ENCODE results near the gene NRXN3.

NRXN3 gene

DNA sequence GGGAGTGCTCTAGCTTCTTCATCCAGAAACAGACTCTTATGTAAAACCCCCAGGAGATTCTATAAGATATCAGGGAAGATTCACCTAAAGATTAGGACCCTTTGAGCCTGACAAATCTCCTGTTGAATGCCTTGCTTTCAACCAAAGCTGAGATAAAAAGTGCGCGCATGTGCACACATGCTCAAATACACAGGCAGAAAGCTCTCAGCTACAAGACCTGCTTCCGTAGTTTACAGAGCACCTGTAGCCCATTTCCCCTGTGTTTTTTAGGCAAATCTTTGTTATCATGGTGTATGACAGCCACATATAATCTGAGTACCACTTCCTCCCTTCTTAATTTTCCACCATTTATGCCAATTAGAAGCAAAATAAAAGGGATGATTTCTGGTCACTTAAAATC lies 866.9 kb downstream of the NRXN3 start:
- DNase-seq = no peak

DNA sequence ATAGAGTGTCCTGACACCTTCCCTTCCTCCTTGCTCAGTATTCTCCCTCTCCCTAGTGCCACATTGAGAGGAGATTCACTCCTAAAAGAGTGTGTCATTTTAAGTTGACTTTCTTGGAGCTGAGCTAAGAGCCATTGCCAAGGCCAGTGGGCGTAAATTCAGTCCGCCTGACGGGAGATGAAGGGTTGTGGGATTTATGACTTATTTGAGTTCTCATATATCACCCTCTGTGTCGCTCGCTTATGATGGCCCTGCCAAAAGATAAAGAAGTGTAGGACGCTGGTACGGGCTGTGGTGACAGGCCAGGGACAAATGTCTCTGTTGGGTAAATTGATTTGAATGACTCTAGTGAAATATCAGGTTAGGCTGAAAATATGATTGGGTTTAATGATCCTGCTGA lies 867.4 kb downstream of the NRXN3 start:
- DNase-seq = no peak

DNA sequence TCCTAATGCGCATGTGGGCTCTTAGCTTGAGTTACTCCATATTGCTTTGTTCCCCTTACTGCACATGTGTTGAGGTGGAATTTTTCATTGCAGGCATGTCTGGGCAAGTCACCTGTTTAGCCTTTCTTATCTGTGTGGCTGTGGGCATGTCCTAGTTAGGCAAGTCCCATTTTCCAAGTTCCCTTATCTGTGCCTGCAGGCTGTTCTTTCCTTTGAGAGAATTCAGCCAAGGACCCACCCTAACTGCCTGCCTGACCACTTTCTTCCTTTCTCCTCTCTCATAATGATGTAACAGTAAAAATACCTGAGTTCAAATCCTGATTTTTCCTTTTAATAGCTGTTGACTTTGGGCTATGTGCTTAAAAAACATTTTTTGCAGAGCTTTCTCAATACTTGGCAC lies 870.6 kb downstream of the NRXN3 start:
- DNase-seq = no peak

DNA sequence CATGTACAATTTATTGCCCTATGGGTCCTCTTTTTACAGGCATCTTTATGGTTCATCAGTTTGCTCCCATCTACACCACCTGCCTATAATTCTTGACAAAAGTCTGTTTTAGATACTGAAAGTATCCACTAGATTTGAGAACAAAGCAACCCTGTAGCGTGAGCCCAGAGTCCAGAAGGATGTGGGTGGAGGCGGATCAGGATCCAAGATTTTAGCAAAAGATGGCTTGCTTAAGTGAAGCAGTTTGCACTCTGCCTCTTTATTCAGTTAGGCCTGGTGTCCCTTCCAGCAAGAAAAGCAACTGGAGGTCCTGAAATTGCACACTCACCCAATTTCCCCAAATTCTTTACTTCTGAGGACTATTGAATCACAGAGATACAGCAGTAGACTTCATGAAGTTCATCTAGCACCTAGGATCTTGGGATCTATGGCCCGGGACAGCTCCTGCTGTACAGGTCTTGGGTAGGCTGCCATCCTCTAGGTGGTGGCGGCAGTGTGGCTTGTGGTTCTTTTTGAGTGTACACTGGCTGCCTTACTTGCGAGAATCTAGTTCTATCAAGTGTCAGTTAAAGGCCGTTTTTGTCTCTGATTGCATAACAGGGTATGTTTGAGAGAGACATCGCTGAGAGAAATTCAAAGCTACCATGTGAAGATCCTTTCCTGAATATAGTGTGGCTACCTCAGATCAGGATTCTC lies 873.2 kb downstream of the NRXN3 start:
- no peak for DNase-seq

DNA sequence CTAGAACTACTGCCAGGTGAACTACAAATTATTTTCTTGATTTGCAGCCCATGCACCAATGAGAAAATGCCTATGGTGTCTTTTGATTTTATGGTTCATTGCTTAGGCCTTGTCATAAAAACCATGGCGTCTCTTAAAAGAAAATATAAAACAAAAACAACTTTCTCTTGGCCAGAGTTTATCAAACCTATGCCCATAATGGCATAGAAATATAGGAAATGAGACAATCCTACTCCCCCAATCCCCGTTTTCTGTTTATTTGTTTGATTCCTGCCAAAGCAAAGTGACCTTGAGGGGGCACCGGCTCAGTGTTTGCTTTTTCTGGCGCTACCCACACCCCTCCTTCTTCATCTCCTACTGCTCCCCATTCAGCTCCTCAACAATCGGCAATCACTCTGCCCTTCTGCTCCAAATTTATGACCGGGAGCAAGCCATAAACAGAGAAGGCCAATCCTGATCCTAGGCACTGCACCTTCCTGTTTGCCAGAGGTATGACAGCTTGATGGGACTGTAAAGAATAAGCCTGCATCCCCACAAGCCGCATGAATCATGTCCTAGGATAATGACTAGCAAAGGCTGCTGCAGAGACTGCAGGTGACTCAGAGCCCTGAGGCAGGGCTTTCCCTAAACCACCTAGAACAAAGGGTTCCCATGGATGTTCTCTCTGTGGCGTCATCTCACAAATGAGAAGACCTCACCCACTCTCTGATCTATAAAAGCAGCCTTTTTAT lies 874.9 kb downstream of the NRXN3 start:
- no peak for DNase-seq

DNA sequence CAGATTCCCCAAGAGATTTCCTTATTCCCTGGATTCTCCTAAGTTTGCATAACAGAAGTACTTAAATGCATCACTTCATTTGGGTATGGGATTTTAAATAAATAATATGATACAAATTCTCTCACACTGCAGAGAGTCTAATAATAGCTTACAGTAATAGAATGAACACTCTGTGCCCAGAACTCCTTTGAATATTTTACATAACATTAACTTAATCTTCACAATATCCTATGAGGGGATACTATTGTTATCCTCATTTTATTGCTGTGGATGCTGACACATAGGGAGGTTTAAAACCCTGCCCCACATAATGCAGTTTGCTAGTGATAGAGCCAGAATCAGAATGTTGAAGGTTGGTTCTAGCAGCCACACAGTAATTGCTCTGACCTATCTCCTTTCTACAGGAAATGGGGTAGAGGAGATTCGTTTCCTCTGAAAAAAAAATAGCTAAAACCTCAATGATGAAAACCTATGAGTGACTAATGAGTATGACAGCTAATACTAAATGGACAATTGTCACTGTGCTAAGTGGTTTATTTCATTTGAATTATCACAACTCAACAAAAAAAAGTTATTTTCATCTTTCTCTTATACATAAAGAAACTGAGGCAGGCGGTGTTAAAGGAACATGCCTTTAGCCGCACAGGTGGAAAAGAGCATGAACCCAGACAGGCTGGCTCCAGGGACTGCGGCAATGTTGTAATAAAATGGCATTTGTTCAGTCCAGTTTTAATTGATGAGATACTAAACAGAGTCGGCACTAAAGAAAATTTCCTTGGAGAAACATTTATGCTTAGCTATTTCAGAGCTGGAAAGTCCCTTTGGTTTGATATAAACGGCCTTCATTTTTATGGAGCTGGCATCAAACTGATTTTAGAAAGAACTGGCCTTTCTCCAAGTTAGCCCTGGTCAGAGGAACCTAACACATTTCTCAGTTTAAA lies 880.9 kb downstream of the NRXN3 start:
- DNase-seq = no peak

DNA sequence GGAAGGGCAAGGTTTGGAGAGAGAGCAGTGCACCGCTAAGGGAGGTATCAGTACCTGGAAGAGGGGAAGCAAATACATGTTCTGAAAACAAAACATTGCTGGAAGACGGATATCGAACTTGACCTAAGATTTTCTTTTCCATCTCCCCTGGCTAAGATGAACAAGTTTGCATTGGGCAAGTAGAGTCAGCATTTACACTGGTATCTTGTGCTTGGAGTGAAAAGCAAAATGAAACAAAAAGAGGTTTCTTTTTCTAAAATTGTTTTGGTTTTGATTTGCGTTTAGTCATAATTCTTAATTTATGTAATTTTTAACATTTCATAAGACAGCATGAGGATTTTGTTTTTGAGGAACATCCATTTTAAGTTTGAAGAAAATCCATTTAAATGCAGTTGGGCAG lies 881.6 kb downstream of the NRXN3 start:
- DNase-seq = no peak

DNA sequence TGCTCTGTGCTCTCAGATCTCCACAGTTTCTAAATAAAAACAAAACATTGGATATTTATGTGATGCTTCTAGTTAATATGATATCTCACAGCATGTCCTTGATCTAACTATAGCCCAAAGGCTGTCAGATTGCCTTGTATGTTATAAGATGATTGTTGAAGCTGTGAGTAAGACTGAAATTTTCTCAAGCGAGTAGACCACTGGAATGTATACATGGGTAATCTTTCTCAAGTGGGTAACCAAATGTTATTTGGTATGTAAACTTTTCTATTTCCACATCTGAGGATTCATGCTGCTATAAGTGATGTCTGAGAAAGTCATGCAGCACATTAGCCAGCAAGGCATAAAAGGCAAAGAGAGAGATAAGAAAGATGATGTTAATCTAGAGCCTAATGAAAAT lies 886.7 kb downstream of the NRXN3 start:
- DNase-seq = no peak

DNA sequence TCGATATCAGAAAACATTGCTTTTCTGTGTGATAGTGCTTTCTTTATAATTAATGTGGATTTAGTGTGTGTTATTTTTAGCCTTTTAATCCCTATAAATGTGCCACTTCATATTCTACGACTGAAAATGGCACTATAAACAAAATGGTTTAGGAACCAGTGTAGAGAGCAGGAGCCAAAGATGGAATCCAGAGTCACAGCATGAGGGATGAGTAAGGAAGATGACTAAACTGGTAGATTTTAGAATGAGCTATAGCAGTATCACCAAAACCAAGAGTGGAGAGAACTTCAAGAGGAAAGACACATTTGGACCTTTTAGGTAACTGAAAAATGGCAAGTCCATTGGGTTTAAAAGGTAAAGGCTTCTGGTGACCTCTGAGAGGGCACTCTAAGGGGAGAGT lies 887.2 kb downstream of the NRXN3 start:
- no peak for DNase-seq

DNA sequence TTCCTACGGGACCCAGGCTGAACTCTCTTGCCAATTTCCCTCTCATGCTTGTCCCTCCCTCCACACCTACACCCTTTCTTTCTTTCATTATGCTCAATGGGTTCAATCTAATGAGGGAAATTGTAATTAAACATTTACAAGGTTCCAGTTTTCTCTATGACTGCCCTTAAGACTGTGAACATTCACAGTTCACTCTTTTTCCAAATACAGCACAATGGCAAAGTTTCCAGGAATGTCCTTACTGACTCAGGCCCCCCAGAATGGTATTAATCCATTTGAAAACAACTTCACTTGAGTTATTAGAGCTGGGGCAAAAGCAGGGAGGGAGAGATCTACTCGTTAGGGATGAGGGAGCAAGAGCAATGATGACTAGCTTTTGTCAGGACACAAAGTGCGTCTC lies 892.1 kb downstream of the NRXN3 start:
- no peak for DNase-seq

DNA sequence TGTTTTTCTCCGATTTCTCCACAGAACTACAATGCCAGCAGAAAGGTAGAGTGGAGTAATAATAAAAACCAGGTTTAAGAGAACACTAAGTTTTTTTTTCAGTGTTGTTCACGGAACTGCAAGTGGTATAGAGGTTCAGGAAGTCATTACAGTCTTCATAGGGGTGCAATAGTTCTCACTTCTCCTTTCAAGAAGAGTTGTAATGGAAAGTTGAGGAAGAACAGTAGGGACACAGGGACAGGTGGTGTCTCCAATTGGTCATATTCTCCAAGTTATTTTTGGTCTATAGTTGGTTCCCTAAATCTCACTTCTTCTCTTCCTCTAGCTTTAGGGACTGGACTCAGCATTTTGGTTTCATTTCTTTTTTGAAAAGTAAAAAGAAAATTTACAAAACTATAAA lies 894.0 kb downstream of the NRXN3 start:
- no peak for DNase-seq

DNA sequence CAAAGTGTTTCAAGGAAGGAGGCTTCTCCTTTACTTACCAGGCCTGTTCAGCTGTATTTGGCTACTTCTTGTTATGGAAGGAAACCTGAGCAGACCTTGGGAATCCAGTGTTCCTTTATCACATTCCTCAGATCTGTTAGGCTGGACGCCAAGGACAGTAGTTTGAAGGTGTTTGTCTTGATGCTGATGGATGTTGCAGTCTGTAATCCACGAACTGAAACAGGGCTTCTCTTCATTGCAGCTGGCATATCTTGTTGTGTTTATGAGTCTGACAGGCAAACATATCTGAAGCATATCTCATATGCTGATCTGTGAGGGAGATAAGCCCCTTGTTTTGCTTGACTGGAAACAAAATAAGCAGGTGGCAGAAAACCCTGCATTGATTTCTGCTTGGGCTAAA lies 904.3 kb downstream of the NRXN3 start:
- no peak for DNase-seq

DNA sequence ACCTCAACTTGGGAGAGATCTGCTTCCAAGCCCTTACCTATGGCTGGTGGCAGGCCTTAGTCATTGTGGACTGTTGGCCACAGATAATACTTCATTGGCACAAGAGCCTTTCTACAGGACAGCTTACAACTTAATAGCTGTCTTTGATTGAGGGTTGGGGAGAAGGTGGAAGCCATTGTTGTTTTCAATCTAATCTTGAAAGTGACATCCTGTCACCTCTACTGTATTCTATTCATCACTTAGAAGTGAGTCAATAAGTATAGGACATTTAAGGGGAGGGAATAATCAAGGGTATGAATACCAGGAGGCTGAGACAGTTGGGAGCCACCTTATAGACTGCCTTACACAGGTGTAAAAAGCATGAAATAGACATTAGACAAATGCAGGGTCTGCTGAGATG lies 906.3 kb downstream of the NRXN3 start:
- DNase-seq = no peak

DNA sequence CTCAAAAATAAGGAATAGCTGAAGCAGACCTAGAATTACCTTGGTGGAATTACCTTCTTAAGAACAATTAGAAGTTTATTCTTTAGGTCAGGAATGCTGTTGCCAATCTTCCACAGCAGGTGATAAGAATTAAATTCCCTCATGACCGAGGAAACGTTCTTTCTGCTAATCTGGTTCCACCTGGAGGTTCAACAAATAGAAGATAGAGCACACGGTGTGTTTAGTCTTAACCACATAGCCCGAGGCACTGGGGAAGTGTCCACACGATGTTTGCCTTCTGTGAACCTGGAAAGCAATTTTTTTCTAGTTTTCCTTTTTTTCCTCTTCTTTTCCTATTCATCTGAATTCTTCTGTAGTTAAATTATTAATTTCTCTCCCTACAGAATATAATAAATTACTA lies 906.9 kb downstream of the NRXN3 start:
- DNase-seq = no peak

DNA sequence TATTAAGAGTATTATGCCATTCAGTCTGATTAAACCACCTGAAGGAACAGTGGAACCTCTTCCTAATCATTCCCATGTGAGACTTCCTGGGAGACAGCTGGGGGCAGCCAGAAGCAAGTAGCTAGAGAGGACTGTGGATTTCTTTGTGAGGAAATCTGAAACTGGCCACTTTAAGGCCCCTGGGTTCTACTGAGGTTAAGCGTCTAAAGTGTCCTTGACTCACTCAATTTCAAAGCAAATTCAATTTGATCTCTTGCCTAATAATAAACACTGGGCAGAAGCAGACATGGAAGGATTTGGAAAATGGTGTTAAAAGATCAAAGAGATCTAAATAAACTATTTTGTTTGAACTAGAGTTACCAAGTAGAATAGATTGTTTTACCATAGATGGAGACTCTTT lies 909.9 kb downstream of the NRXN3 start:
- no peak for DNase-seq

DNA sequence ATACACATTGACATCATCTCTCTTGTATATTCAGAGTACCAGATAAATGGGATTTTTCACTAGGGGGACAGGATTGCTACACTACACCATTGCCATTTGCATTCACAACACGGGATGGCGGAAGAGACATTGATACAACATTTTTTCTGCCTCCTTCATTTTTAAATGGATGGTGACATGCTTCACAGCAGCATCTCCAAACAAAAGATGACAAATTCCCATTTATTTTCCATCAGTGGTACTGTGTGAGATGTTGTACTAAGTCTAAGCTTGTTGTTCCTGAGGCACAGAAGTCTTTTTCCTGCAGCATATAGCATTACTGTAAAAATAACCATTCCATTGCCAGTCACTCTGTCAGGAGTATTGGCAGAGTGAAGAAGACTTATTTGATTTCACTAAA lies 912.7 kb downstream of the NRXN3 start:
- DNase-seq = no peak

DNA sequence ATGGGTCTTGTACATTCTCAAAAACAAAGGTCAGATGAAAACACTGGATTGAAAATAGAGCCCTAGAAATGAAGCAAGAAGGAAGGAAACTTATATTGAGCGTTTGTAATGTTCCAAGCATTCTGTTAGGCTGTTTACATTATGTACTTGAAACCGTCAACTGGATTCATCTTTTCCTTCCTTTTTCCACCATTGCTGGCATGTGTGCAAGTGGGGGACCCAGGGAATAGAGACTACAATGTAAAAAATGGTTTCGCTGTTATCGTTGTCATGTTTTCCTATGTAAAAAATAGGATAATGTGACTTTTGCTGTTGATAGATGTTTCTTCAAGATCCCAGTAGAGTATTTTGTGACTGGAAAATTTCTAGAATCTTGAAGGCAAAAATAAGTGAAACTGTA lies 913.2 kb downstream of the NRXN3 start:
- DNase-seq = no peak

DNA sequence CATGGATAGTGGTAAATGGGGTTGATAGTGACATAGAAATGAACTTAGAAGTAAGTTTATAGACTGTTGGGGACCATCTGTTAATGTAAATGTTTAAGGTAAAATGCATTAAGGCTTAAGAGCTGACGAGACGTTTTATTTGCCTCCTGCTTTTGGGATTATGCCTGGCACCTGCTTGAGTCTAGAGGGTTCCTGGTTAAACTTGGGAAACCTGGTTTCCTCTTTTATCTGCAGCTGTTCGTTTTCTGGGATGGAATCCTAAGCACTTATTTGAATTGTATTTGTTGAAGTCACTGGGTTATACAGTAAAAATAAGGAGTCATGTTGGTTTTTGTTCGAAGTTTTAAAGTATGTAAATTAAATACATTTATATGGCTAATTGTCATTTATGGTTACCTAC lies 914.7 kb downstream of the NRXN3 start:
- no peak for DNase-seq

DNA sequence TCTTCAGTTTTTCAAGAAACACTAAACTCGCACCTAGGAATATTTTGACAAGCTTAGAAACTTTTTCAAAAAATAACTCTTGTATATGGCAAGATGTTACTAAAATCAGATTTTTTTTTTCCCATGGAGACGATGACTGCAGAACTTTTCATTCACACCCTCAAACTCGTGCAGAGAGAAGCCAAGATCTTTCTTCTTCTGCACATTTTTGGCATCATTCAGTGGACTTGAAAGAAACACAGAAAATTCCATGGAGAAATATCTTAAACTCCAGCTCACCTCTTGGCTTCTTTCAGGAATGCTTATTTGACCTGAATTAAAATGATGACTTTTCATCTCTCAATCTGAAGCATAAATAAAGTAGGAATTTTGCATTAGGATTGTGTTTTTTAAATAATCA lies 919.4 kb downstream of the NRXN3 start:
- no peak for DNase-seq

DNA sequence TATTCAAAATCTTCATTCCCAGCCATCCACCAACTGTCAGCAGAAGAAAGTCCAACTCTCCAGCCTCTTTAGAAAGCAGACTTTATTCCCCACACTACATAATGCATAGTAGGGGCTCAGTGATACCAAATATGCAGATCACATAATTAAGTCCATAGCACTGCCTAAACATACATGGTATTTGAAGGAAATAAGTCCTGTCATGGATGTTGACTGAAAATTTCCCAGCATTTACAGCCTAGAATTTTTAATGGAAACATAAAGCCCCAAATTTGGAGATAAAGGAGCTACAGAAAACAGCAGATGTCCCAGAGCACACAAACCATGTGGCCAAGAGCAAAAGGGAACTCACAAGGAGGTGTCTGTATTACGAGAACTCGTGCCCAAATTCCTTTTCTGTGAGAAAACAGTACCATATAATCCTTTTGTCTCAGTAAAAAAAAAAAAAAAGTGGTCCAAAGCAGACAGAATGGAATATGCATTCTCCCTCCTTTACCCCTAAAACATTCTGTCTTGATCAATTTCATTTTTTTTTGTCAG lies 920.5 kb downstream of the NRXN3 start:
- no peak for DNase-seq

DNA sequence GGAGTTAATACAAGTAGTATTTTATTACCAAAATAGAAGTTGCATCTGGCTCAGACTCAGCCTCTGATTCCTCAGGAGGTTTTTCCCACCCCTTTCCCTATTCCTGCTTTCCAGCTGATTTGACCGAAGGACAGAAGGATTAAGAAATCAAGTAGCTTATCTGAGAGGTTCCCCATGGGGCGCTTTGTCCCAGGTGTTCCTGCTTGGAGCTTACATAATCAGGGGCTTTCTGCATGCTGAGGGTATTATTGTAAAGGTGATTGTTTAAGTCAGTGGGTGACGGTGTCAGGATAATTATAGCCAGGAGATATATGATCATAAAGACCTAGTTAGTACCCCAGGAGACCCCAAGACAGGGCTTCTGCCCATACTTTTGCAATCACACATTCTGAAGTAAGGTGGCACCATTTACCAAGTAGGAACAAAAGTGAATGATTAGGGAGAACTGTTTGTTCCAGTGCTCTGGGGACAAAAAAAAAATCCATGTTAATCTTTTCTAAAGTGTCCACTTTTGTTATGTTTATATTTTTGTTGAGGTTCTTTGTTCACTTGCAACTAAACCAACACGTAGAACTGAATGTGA lies 921.3 kb downstream of the NRXN3 start:
- DNase-seq = no peak

DNA sequence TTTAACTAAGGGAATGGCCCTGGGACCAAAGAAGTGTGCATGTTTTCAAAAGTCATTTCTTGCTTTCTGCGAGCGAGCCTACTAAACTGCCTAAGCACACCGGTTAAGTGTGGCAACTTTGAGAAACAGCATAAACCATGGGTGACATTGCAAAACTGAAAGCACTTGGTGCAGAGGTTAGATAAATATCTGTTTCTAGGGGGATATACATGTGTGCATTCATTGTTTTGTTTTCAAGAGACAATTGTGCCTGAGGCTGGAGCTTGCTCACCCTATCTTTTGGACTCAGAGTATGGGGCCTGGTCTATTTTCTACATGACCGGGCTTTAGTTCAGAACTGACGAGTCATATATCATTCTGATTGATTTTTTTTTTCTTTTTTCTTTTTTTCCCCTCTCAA lies 923.4 kb downstream of the NRXN3 start:
- DNase-seq = no peak

DNA sequence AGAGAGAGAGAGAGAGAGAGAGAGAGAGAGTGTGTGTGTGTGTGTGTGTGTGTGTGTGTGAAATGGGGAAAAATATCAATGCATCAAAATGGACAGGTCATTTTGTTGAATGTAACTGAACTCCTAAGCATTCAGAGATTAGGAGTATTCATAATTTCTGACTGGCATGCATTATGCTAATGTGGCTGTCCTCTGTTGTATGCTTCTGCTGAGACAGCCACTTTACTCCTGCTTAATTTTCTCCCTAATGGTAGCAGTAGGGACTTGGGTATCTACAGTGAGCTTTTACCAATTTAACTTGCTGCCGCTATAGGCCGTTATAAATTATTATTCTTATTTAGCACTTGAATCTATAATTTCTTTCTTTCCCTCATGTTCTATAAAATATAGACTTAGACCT lies 924.8 kb downstream of the NRXN3 start:
- DNase-seq = no peak

All from activated effector memory CD4-positive, alpha-beta T cell treated with anti-CD3 and anti-CD28 coated beads, Interleukin-2, amount 50 U/mL, for 16 hours (primary cell).